Superior temporal gyrus (tissue), 1 donor: ENCODE data around the gene RDH5.

Experiments
- DNase-seq: peaks from one replicate; pipeline ENCODE4 v3.0.0-alpha.2; 2016; ENCODE audit errors: extremely low spot score

RDH5 gene

DNA sequence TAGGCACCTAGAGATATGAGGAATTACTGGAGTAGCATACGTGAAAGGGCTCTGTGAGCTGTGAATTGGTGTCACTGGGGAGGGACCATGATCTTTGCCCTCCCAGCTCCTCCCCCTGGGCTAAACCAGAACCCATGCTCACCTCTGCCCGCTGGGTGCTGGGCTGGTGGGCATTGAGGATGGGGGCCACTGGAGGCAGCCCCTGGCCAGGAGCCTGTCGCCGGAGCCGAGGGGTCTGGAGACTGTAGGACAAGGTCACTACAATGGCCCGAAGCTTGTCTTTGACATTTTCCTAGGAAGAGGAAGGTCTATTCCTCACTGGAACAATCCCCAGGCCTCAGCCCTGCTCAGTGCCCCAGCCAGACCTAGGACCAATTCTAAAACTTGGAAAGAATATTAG lies 24.1 kb upstream of the RDH5 start:
- no peak for DNase-seq

DNA sequence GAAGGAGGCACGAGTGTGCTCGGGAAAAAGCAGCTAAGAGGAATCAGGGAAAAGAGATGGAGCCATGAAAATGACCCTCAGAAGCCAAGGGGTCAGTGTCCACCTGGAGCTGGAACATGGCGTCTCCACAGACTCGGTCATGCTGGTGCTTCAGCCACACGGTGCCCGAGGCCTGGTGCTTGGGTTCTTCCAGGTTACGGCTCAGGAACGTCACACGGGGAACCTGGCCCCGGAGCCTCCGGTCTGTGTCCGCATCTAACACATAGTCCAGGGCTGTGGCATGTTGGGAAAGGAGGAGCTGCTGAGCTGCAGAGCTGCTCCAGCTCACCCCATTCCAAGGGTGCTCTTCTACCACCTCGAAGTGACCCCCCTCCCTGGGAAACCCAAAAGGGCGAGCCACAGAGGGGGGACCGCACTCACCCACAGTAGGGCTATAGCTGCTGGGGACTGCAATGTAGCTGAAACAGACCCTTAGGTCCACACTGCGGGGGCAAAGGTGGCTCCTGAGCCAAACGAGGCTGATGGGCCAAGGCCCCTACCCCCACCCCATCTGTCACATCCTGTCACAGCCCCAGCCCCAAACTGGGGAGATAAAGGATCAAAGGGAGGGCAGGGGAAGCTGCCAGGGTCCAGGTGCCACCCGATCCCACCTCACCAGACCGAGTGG lies 23.3 kb upstream of the RDH5 start:
- no peak for DNase-seq

- no peak for DNase-seq
These were observed 22.5 kb upstream of the RDH5 start for GRCh38 chr12:55697686-55698085.

DNA sequence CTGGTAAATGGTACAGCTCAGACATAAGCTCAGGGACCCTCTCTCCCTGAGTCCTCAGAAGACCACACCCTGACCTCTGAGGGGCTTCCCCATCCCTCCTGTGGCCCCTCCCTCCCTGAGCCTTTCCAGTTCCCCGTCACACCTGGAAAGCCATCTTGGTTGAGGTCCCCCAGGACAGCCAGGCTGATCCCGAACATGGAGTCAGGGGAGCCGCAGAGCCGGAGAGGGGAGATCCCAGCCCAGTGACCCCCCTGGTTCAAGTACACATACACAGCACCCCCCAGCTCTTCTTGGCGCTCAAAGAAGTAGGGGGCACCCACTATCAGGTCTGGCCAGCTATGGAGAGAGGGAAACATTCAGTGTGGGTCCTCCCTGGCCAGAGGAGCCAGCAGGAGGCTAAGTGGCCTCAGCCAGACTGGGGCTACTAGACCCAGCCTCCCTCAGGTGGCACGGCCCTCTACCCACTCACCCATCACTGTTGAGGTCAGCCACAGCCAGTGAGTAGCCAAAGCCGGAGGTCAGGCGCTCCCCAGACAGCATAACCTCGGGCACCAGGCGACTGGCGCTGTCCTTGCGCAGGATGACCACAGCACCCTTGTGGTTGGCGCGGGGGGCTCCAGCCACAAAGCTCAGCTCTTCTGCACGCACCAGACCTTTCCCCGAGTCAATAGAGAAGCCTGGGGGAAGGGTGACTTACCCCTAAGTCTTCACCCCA lies 21.8 kb upstream of the RDH5 start:
- DNase-seq: no peak

- DNase-seq: no peak
These were observed 21.2 kb upstream of the RDH5 start for GRCh38 chr12:55698965-55699364.

- no peak for DNase-seq
These were observed 20.6 kb upstream of the RDH5 start for GRCh38 chr12:55699471-55700055.

- no peak for DNase-seq
These were observed 19.8 kb upstream of the RDH5 start for GRCh38 chr12:55700255-55701018.

GRCh38 chr12:55702861-55703260 lies 17.3 kb upstream of the RDH5 start:
- DNase-seq: no peak

DNA sequence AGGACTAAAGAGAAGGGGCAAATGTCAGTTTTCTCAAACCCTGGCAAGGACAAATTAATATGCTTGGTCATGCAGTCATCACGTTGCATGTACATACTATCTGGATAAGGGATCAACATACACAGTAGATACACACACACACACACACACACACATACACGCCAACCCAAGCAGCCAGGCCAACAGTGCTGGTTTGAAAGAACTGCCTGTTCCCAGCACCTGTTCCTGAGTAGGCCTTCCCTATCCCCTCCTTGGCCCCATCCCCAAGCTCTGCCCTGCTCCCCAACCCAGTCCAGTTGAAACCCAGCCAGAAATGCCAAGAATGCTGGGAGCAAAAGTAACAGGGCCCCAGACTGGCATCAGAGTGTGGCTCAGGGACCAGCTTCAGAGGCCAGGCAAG lies 16.9 kb upstream of the RDH5 start:
- peak; percentile 6 for DNase-seq

DNA sequence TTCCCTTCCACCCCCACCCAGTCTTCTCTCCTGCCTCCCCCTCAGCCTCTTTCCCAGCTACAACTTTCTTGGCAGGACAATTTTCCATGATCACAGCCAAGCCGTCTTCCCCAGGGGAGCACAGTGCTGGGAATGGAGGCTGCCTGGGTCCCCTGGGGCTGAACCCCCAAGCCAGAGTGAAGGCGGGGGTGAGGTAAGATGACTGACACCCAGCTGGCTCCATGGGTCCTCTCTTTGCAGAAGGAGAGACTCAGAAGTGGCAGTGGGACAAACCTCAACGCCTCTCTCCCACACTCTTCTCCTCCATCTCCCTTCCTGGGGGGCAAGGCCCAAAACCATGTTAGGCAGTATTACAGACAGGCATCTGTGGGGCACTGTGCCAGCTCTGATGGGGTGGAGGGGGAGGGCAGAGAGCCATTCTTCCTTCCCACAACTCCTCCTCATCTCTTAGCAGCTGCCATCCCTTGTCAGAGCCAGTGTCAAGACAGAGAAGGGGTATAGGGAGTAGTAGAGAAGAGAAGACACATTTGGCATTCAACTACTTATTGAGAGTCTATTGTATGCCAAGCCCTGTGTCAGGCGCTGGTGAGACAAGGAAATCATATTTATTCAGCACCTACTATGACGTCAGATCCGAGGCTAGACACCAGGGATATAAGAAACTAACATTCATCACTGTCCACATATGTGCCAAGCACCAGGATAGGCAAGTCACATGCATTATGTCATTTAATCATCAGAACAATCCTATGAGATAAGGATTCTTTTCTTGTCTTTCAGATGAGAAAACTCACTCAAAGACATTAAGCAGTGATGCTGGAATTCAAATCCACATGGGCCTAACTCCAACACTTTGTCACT lies 16.1 kb upstream of the RDH5 start:
- peak; percentile 10 for DNase-seq

DNA sequence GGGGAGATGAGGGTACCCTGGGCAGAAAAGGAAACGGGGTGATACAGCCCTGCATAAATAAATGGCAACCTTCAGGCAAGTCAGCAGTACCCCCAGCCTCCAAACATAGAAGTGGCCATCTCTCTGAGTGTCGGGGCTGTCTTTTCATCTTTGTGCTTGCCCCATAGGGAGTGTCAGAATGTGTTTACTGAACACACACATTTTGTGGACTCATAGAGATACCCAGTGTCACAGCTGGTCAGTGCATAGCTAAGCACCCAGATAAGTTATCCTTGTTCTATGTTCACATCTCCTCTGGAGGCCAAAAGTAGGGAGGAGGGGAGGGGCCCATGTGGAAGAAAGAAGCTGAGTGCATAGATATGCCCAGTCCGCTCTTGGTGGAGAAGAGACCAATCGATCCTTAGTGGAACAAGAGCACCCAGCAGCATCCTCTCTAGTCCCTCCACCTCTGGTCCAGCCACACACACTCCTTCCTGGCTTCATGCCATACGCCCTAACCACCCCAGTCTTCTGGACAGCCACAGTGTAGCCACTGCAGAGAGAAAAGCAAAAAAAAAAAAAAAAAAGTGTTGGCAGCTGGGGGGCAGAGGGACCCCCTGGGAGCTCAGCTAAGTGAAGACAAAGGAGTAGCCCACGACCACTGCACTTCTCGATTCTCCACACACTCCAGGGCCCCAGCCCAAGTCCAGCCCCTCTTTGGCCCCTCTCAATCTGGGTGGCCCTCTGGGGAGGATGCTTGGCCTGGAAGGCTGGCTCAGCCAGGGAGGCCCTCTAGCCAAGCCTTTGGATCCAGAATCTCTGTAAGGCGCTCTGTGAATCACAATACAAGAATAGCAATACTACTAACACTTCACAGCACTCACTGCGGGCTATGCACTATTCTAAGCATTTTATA lies 15.1 kb upstream of the RDH5 start:
- no peak for DNase-seq

DNA sequence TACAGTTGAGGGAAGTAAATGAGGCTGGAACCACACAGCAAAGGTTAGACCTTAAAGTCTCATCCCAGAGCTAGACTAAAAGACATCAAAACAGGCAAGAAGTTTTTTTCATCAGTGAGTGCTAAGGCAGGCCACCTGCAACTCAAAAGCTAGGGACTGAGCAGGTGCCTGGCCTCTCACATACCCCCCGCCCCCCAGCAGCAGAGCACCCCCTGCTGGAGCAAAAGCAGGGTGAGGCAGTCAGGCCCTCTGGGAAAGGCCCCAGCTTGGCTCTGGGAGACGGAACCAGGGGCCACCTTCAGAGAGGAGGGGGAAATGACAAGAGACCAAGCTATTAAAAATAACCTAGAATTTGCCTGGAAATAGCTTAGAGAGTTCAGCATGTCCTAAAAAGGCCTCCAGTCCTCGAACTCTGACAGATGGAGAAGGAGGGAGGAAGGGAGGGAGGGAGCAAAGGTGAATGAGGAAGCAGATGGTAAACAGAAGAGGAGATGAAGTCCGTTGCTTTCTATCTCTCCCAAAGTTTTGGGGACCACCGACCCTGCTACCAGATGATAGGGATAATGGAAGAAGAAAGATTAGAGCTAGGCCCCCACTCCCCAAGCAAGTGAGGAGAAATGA lies 14.3 kb upstream of the RDH5 start:
- DNase-seq: no peak

GRCh38 chr12:55706568-55707218 lies 13.5 kb upstream of the RDH5 start:
- no peak for DNase-seq

- no peak for DNase-seq
These were observed 12.9 kb upstream of the RDH5 start for GRCh38 chr12:55707219-55707671.

DNA sequence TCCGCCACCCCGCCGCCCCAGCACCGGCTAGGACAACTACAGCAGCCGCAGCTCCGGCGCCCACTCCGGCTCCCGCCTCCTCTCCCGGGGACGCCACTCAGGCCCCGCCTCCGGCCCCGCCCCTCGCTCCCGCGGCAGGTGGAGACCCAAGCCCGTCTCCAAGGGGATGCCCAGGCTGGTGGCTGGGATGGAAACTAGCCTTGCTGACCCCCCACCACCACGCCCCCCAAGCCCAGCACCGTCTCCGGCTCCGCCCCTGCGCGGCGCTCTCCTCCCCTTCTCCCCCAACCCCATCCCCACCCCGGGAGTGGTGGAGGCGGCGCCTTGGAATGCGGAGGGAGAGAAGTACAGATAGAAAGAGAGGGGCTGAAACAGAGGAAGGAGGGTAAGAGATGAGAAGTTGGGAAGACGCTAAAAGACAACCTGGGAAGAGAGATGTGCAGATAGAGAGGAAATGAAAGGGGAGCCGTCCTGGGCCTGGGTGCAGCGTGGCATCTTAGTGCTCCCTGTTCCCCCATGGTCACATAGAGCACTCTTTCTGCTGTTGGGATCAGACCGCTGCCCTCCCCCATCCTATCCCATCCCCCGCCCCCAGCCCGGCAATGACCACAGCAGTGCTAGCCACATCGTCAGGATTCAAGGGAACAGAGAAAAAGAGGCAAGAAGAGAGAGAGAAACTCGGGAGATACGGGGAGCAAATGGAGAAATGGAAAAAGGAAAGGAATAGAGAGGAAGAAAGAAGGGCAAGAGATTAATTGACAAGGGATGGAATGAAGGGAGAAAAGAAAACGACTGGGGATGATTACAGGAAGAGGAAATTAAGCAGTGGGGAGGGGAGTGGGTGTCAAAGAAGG lies 12.1 kb upstream of the RDH5 start, which contains the start of gene ITGA7:
Gene ITGA7 (minus strand): TSS at position 64 of the 854 bp plus-strand sequence. CDS start 222 bp downstream, outside the sequence.
- DNase-seq: no peak

- DNase-seq: no peak
These were observed 11.4 kb upstream of the RDH5 start for GRCh38 chr12:55708695-55709233.

- DNase-seq: peak; percentile 18
These were observed 8.2 kb upstream of the RDH5 start for GRCh38 chr12:55711786-55712553.
